Anterior cingulate cortex (tissue), 58 donors: ENCODE measurements around the gene EARS2.
"Not testable (repeated sequence)": the region's sequence is repeated elsewhere in the genome, so short reads cannot be mapped to it uniquely, and the experiment has no call there.

Experiments
- DNase-seq, 58 donors: peaks; one replicate each; lab custom pipeline; 2025; lab: John Stamatoyannopoulos, UW

EARS2 gene

DNA sequence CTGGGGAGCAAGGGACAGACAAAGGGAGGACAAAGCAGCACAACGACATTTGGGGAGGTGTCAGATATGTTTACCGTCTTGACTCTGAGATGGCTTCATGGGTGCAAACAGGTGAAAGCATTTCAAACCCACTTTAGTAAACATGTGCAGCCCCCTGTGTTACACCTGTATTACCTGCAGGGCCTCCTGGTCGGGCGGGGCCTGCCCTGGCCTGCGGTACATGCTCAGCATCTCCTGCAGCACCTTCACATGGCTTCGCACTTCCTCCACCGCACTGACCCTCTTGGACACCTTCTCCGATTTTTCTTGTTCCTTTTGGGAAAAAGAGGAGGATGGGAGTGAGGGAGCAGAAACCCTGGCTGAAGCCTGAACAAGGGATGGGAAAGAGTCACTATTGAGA, 71.3 kb downstream of the EARS2 start:
- DNase-seq, result no peak

DNA sequence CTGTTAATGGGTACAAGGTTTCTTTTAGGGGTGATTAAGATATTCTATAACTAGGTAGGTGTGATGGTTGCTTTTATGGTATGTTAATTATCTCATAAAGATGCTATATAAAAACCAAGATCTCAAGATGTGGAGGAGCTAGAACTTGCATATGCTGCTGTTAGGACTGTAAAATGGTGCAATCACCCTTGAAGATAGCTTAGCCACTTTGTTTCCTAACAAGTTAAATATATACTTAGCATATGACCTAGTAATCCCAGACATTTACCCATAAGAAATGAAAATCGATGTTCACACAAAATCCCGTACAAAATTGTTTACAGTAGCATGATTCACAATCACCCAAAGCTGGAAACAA, 71.9 kb downstream of the EARS2 start:
- no peak for DNase-seq

DNA sequence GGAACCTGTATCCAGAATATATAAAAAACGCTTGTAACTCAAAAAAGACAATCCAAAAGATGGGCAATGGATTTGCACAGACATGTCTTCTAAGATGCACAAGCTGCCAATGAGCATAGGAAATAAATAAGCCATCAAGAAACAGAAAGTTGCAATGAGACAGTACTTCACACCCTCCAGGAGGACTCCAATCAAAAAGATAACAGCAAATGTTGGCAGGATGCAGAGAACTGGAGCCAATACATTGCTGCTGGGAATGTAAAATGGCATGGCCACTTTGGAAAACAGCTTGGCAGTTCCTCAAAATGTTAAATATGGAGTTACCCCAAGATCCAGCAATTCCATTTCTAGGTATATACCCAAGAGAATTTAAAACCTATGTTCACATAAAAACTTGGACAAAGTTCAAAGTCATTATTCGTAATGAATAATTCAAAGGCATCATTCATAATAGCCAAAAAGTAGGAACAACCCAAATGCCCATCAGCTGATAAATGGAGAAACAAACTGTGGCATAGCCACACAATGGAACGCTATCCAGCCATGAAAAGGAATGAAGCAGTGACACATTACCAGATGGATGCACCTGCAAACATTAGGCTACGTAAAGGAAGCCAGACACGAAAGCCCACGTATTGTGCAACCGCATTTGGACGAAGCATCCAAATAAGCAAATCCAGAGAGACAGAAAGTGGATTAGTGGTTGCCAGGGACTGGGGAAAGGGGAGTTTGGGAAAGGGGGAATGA, 72.5 kb downstream of the EARS2 start:
- no peak for DNase-seq

DNA sequence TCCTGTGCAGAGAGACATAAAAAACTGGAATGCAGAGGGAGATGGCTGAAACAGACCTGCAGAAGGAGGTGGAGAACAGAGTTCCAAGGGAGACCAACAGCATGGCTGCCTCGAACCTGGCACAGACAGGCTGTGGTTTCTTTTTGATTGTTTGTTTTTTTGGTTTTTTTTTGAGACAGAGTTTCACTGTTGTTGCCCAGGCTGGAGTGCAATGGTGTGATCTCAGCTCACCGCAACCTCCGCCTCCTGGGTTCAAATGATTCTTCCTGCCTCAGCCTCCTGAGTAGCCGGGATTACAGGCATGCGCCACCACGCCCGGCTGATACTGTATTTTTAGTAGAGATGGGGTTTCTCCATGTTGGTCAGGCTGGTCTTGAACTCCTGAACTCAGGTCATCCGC, 73.7 kb downstream of the EARS2 start:
- not testable (repeated sequence) for DNase-seq

DNA sequence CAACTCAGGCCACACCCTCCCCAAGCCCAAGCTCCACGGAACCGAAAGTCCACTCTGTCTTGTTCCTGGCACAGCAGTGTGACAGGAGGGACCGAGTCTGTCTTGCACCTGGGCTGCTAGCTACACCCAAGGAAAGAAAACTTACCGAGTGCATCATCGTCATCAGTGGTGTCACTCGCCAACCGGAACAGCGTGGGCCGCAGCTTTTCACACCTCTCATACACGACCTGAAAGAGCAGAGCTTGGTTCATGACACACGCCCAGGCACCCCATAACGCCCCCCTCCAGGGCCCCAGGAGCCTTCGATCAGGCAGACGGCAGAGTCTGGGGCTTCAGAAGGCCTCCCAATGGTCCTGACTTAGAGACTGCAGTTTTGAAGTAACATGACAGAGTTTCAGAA, 74.4 kb downstream of the EARS2 start:
- DNase-seq, result no peak

DNA sequence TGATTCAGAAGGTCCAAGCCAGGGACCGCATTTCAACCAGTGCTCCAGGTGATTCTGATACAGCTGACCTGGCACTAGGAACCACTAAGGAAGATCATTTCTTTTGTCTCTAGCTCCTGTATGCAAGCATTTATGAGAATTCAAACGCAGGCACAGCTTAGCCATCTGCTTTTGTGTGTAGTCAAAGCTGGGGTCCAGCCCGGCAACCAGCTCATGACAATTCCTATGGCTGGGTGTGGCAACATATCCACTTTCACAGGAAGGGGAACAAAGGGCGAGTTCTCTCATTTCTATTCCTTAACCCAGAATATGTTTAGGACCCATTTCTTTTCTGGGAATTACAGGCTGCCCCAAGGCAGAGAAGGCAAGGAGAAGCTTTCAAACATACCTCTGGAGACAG, 76.9 kb downstream of the EARS2 start:
- no peak for DNase-seq

DNA sequence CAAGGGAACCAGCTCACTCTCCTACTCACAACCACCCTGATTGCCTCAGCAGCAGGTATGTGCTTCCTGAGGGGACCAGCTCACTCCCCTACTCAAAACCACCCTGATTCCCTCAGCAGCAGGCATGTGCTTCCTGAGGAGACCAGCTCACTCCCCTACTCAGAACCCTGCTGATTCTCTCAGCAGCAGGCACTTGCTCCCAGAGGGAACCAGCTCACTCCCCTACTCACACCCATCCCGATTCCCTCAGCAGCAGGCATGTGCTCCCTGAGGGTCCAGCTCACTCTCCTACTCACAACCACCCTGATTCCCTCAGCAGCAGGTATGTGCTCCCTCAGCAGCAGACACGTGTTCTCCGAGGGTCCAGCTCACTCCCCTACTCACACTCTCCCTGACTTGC, 78.0 kb downstream of the EARS2 start:
- DNase-seq, result no peak

DNA sequence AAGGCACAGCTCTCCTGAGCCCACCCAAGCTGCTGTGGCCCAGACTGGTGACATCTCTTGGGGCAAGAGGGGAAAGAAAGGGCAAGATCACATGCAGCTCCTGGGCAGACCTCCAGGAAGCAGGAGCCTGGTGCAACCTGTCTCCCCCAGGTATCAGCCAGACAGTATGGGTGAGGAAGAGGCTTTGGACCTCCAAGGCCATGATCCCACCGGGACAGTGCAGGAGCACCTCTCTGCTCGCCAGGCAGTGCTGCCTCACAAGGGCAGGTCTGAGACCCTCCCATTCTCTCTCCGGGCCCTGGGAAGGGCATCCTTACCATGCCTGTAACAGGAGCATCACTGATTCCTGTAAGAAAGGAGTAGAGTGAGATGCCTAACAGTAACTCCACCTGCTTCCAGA, 78.6 kb downstream of the EARS2 start:
- no peak for DNase-seq

DNA sequence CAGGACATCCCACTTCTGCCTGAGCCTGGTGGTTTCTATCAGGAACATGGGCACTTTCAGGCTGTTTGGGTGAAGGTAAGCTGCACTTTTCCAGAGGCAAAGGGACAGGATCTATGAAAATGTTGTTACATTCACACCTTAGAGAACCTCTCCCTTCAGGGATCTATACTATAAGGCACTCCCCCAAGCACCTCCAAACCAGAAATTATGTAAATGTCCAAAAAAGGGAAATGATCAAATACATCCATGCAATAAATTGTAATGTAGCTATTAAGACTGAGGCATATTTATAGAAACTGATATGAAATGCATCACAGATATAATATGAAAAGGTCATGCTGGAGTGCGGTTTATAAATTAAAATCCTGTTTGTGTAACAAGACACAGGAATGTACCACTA, 80.9 kb downstream of the EARS2 start:
- DNase-seq, result no peak
